D721Med (cell line): Measurements from ENCODE around the gene ADARB2.

Source experiments
- DNase-seq: peaks from one replicate; pipeline ENCODE4 v3.0.0; 2011; ENCODE audit warnings: low spot score; ENCODE audit not compliant: insufficient read length
- FAIRE-seq: peaks from 2 replicates; lab custom pipeline; 2011; peaks lifted over from hg19 to GRCh38; lab: Jason Lieb, UNC
- TF ChIP-seq, protein P1 (sequence below): IDR thresholded peaks from 2 replicates; pipeline ENCODE4 v1.5.1; 2012; ENCODE audit warnings: mild to moderate bottlenecking, control low read depth; ENCODE audit not compliant: insufficient read depth; ENCODE audit errors: missing control alignments

Gene ADARB2

DNA sequence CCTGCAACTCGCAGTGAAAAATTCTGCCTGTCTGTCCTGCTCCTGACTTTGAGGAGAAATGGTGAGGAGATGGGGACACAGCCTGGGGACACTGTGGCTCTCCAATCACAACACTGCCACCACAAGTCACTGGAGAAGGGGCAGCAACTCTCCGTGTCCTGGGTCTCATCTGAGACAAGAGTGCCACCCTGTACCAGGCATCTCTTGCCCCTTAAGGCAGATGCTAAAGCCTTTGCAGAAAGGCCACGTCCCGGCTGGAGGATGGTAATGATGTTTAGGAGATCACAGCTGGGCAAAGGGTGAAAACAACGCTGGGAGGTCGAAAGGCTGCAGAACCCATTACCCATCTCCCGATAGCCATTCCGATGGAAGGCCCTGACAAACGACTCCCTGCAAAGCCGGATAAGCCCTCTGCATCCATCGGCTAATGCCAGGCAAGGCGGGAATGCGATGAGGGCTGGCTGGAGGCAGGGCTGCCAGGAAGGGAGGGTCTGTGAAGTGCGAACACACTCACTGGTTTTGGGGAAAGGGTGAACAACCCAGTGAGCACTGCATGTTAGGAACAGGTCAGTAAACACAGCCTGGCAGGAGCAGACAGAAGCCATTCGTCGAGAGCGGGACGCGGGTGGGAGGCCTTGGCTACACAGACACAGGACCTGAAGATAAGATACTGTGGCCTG is 190.8 kb downstream of the ADARB2 start:
- FAIRE-seq (no peak), DNase-seq (no peak)
- TF ChIP-seq, protein P1, sequence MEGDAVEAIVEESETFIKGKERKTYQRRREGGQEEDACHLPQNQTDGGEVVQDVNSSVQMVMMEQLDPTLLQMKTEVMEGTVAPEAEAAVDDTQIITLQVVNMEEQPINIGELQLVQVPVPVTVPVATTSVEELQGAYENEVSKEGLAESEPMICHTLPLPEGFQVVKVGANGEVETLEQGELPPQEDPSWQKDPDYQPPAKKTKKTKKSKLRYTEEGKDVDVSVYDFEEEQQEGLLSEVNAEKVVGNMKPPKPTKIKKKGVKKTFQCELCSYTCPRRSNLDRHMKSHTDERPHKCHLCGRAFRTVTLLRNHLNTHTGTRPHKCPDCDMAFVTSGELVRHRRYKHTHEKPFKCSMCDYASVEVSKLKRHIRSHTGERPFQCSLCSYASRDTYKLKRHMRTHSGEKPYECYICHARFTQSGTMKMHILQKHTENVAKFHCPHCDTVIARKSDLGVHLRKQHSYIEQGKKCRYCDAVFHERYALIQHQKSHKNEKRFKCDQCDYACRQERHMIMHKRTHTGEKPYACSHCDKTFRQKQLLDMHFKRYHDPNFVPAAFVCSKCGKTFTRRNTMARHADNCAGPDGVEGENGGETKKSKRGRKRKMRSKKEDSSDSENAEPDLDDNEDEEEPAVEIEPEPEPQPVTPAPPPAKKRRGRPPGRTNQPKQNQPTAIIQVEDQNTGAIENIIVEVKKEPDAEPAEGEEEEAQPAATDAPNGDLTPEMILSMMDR = no peak

GRCh38 chr10:1545524-1545923 is 191.8 kb downstream of the ADARB2 start:
- DNase-seq = no peak
- no peak for FAIRE-seq

DNA sequence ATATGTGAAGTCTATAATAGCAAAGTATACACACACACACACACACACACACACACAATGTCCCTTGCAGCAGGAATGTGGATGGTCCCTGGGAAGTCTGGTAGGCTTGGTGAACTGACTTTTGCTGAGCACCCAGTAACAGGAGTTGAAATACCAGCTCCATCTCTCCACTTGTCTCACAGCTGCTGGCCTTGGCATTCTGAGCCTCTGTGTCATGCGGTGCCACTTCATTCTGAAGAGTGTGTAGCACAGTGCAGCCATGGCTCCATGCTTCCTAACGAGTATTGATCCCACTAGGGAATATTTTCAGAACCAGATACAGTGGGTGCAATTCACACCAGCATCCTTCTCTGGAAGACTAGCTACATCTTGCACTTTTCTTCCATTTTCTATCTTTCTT is 192.4 kb downstream of the ADARB2 start:
- FAIRE-seq = no peak
- no peak for DNase-seq
- TF ChIP-seq, protein P1 = no peak

More at GRCh38 chr10:1545524-1545923, 191.8 kb downstream of the ADARB2 start:
- TF ChIP-seq, protein P1 = no peak

DNA sequence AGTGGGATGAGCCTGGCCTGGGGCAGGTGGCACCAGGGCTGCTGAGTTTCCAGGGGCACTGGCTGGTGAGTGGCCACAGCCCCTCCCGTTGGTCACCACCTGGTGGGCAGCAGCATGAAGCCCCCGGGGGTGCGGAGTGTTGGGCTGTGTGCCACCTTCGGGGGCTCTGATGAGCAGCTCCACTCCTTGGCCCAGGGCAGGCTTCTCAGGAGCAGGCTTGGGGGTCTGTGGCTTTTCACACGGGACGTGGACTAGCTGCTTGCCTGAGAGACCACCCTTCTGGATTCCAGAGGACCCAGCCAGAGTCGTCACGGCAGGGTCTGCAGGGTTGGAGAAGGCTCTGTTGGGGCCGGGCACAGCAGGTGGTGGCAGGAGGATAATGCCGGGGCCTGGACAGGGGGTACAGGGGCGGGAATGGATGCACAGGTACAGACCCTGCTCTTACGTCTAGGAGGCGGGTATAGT is 193.1 kb downstream of the ADARB2 start:
- no peak for DNase-seq
- TF ChIP-seq, protein P1 = no peak
- no peak for FAIRE-seq

- DNase-seq (no peak), FAIRE-seq (no peak)
- TF ChIP-seq, protein P1 = no peak
Observed at GRCh38 chr10:1543596-1543995, 193.7 kb downstream of the ADARB2 start.

GRCh38 chr10:1542941-1543340 is 194.4 kb downstream of the ADARB2 start:
- TF ChIP-seq, protein P1 = no peak

DNA sequence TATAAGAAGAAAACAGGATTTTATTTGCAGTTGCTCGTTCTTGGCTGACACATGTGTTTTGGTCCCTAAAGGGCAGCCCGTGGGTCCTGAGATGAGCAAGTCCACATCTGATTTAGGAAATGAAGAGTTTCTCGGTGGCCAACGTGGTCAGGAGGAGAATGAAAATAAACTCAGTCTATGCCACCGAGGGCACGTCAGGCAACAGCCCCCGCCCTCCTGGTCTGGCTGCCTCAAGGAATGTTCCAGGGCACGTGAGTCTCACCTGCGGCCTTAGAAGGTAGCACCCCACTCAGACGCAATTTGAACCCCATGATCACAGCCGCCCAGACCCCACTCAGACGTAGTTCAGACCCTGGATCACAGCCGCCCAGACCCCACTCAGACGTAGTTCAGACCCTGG is 197.2 kb downstream of the ADARB2 start:
- FAIRE-seq (no peak), DNase-seq (no peak)
- TF ChIP-seq, protein P1 = no peak

More at GRCh38 chr10:1542941-1543340, 194.4 kb downstream of the ADARB2 start:
- FAIRE-seq (no peak), DNase-seq (no peak)
